ENCODE results near the gene DHRS13. TPM values are rescaled to one million over a fixed set of nuclear protein-coding genes. Genes with fewer than 3 reads are reported as not detected.
"Not testable (repeated sequence)": the region's sequence is repeated elsewhere in the genome, so short reads cannot be mapped to it uniquely, and the experiment has no call there.

Gene DHRS13
- total and polyA plus RNA-seq, 2 donors (not counting 1 experiment from before 2014, with no cell fraction given): 11.9 to 28.1 TPM

GRCh38 chr17:28877150-28877711 lies 25.6 kb downstream of the DHRS13 start:
- CTCF ChIA-PET: interaction anchor here (0.6 kb wide), 1 partner anchor 18 kb away, joined by 3 read pairs; no protein-coding TSS in a partner anchor
- peaks cover 26% of the 10 kb centered on the region for H4K20me1 ChIP-seq (ENCODE audit: control insufficient read depth, insufficient read depth, low read length, poor library complexity, severe bottlenecking)
- not testable (repeated sequence) for H3K27me3 Mint-ChIP-seq

GRCh38 chr17:28875848-28876550 lies 26.9 kb downstream of the DHRS13 start:
- POLR2A ChIA-PET: no interaction called here
- Histone ChIP-seq H4K20me1 (ENCODE audit: control insufficient read depth, insufficient read depth, low read length, poor library complexity, severe bottlenecking) (peaks cover 17% of the 10 kb centered on the region), H3K27ac (ENCODE audit: low read length in 2 of 2) (no peak overlapping the region), H3K79me2 (ENCODE audit: control insufficient read depth, insufficient read depth, low read length) (no peaks in the 10 kb centered on the region), H3K4me2 (replicated peaks; ENCODE audit: low read depth, low read length, poor library complexity, severe bottlenecking) (no peak overlapping the region), H3K4me1 (ENCODE audit: control insufficient read depth in 2 of 2, insufficient read depth in 2 of 2, low read length in 2 of 2) (peaks cover 9 to 13% of the 10 kb centered on the region in 2 donors), H3K9ac (ENCODE audit: low read length) (no peak overlapping the region), H3K36me3 (replicated peaks in 1 of 2; ENCODE audit: control extremely low read depth in 1 of 2, control insufficient read depth in 1 of 2, extremely low read depth in 1 of 2, insufficient read depth in 2 of 2, low read length in 1 of 2) (peaks cover 0 to 32% of the 10 kb centered on the region in 2 experiments), H3K27me3 (replicated peaks in 1 of 4; ENCODE audit: control extremely low read depth in 1 of 4, control insufficient read depth in 3 of 4, insufficient read depth in 4 of 4, low read length in 3 of 4) (no peaks in the 10 kb centered on the region), H3K4me3 (ENCODE audit: control extremely low read depth in 1 of 5, extremely low read depth in 1 of 5, insufficient read depth in 1 of 5, low read depth in 2 of 5, low read length in 4 of 5) (no peak overlapping the region), H3K9me3 (ENCODE audit: control extremely low read depth in 1 of 3, control insufficient read depth in 2 of 3, insufficient read depth in 1 of 3, low read length in 2 of 3) (no peaks in the 10 kb centered on the region), H2AFZ (ENCODE audit: insufficient read depth, low read depth, low read length, poor library complexity, severe bottlenecking) (no peak overlapping the region)
- Mint-ChIP-seq H3K4me3 (no peak overlapping the region), H3K27me3 (no peaks in the 10 kb centered on the region), H3K4me1 (peaks cover 14% of the 10 kb centered on the region), H3K9me3 (ENCODE audit: insufficient read depth) (no peaks in the 10 kb centered on the region), H3K27ac (no peak overlapping the region)
- DNase-seq (no peak), ATAC-seq (ENCODE audit: low read depth) (no peak)
- intact Hi-C loops (cut with micrococcal nuclease): no loop called here
- CTCF ChIA-PET: interaction anchor here (0.6 kb wide), 1 partner anchor 16 kb away, joined by 3 read pairs; no protein-coding TSS in a partner anchor
- TF ChIP-seq CTCF (IDR thresholded peaks at IDR 0.05): no peak
- no peak for TF ChIP-seq EZH2 (IDR thresholded peaks at IDR 0.05; ENCODE audit: borderline replicate concordance, insufficient read depth, low read depth, low read length, poor library complexity, severe bottlenecking)
- WGBS (ENCODE audit: insufficient coverage): no CpG with 5 or more reads among the region's 1 CpG

More at GRCh38 chr17:28877150-28877711, 25.6 kb downstream of the DHRS13 start:
- H3K4me1 ChIP-seq (ENCODE audit: control insufficient read depth in 2 of 2, insufficient read depth in 2 of 2, low read length in 2 of 2); H3K9ac ChIP-seq (ENCODE audit: low read length); H3K27ac ChIP-seq (ENCODE audit: low read length in 2 of 2); H3K27me3 ChIP-seq (replicated peaks in 1 of 4; ENCODE audit: control extremely low read depth in 1 of 4, control insufficient read depth in 3 of 4, insufficient read depth in 4 of 4, low read length in 3 of 4); H3K4me3 ChIP-seq (ENCODE audit: control extremely low read depth in 1 of 5, extremely low read depth in 1 of 5, insufficient read depth in 1 of 5, low read depth in 2 of 5, low read length in 4 of 5); H3K4me1 Mint-ChIP-seq; H2AFZ ChIP-seq (ENCODE audit: insufficient read depth, low read depth, low read length, poor library complexity, severe bottlenecking); H3K27ac Mint-ChIP-seq; intact Hi-C loops (cut with micrococcal nuclease); H3K4me3 Mint-ChIP-seq; DNase-seq; H3K9me3 ChIP-seq (ENCODE audit: control extremely low read depth in 1 of 3, control insufficient read depth in 2 of 3, insufficient read depth in 1 of 3, low read length in 2 of 3); ATAC-seq (ENCODE audit: low read depth); H3K79me2 ChIP-seq (ENCODE audit: control insufficient read depth, insufficient read depth, low read length); H3K4me2 ChIP-seq (replicated peaks; ENCODE audit: low read depth, low read length, poor library complexity, severe bottlenecking); H3K9me3 Mint-ChIP-seq (ENCODE audit: insufficient read depth): not testable (repeated sequence)
- H3K36me3 ChIP-seq (replicated peaks in 1 of 2; ENCODE audit: control extremely low read depth in 1 of 2, control insufficient read depth in 1 of 2, extremely low read depth in 1 of 2, insufficient read depth in 2 of 2, low read length in 1 of 2): peaks cover 0 to 44% of the 10 kb centered on the region in 2 experiments
- POLR2A ChIA-PET: interaction anchor here (0.6 kb wide), 1 partner anchor 16 kb away, joined by 3 read pairs; no protein-coding TSS in a partner anchor
- 100% methylated on average over 5 of the region's 6 CpGs for WGBS (ENCODE audit: insufficient coverage)
